Activated CD4-positive, alpha-beta T cell treated with anti-CD3 and anti-CD28 coated beads, Interleukin-2, amount 50 U/mL, for 24 hours (primary cell): ENCODE data around the gene DEDD2.
"Not testable (repeated sequence)": the region's sequence is repeated elsewhere in the genome, so short reads cannot be mapped to it uniquely, and the experiment has no call there.

Experiments
- DNase-seq, 2 donors: peaks; one replicate each; pipeline ENCODE4 v3.0.0-alpha.2; 2020; ENCODE audit warnings: low read depth in 1 of 2, low spot score in 1 of 2

Gene DEDD2, protein sequence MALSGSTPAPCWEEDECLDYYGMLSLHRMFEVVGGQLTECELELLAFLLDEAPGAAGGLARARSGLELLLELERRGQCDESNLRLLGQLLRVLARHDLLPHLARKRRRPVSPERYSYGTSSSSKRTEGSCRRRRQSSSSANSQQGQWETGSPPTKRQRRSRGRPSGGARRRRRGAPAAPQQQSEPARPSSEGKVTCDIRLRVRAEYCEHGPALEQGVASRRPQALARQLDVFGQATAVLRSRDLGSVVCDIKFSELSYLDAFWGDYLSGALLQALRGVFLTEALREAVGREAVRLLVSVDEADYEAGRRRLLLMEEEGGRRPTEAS

DNA sequence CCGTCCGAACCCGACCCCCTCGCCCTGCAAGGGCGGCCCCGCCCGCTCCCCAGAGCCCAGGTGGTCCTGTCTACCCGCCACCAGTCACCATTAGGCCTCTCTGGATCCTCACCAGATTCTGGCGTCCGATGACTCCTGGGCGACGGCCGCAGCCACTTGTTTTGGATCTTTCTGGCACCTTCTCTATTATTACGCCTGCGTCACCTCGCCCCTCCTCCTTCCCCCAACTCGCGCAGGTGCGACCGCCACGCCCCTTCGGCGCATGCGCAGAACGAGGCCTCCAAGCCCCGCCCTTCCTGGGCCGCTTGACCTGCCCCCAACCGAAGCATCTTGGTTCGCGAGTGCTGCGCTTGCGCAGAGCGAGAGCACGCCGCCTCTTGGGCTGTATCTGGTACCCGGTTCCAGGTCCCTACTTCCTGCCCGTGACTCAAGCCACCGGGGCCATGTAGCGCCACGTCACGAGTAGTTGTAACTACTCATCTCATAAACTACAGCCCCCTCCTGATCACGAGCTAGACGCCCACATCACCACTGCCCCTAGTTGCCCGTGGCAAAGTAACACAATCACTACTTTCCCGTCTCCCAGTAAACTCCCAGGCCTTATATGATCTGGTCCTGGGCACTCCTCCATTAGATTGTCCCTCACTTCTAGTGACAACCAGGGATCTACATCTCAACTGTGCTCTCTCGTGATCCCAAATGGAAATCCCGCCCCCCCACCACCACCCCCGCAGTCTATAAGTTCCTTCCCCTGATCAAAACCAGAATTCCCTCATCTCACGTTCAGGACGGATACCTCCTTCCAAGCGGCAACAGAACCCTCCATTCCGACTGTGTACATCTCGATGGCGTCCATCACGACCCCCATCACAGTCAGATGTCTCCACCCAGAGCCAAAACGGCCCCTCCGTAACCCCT is at the start of gene DEDD2:
Gene DEDD2, minus strand, starts transcription at position 158 of the 918 bp plus-strand sequence. CDS start 670 bp downstream, outside the sequence.
- peak; percentile 99 for DNase-seq

DNA sequence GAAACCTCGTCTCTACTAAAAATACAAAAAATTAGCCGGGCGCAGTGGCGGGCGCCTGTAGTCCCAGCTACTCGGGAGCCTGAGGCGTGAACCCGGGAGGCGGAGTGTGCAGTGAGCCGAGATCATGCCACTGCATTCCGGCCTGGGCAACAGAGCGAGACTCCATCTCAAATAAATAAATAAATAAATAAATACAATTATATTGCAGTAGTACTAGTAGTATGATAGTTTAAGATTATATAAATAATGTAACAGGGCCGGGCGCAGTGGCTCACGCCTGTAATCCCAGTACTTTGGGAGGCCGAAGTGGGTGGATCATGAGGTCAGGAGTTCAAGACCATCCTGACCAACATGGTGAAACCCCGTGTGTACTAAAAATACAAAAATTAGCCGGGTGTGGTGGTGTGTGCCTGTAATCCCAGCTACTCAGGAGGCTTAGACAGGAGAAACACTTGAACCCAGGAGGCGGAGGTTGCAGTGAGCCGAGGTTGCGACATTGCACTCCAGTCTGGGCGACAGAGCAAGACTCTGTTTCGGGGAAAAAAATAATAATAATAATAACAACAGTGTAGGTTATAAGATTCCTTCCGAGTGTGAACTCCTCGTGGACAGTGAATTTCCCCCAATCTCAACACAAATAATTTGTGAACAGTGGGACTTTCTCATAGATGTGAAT is 49.6 kb upstream of the DEDD2 start:
- DNase-seq, result not testable (repeated sequence)

DNA sequence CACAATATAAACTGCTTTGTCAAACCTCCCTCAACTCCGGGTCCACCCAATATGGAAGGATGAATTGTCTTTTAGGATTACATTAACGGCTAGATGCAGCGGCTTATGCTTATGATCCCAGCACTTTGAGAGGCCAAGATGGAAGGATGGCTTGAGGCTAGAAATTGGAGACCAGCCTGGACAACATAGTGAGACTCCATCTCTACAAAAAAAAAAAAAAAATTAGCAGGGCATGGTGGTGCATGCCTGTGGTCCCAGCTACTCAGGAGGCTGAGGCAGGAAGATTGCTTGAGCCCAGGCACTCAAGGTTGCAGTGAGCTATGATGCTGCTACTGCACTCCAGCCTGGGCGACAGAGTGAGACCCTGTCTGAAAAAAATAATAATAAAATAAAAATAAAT is 48.6 kb upstream of the DEDD2 start:
- not testable (repeated sequence) for DNase-seq

- DNase-seq, result no peak
These were observed 44.3 kb upstream of the DEDD2 start for GRCh38 chr19:42261763-42262162.

DNA sequence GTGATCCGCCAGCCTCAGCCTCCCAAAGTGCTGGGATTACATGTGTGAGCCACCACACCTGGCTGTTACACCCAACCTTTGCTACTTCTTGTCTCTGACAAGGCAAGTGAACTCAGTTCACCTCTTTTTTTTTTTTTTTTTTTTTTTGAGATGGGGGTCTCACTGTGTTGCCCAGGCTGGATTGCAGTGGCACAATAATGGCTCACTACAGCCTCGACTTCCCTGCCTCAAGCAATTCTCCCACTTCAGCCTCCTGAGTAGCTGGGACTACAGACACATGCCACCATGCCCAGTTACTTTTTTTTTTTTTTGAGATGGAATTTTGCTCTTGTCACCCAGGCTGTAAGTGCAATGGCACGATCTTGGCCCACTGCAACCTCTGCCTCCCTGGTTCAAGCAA is 40.4 kb upstream of the DEDD2 start:
- DNase-seq, result not testable (repeated sequence)

- DNase-seq, result no peak
These were observed 38.6 kb upstream of the DEDD2 start for GRCh38 chr19:42255766-42256745.

- DNase-seq, result peak; percentile 86 to 95
These were observed 37.6 kb upstream of the DEDD2 start, which contains the start of gene ERF for GRCh38 chr19:42254850-42255765. TSS of gene ERF (minus strand) at chr19:42255128. CDS start at chr19:42254999, 129 bp downstream.

DNA sequence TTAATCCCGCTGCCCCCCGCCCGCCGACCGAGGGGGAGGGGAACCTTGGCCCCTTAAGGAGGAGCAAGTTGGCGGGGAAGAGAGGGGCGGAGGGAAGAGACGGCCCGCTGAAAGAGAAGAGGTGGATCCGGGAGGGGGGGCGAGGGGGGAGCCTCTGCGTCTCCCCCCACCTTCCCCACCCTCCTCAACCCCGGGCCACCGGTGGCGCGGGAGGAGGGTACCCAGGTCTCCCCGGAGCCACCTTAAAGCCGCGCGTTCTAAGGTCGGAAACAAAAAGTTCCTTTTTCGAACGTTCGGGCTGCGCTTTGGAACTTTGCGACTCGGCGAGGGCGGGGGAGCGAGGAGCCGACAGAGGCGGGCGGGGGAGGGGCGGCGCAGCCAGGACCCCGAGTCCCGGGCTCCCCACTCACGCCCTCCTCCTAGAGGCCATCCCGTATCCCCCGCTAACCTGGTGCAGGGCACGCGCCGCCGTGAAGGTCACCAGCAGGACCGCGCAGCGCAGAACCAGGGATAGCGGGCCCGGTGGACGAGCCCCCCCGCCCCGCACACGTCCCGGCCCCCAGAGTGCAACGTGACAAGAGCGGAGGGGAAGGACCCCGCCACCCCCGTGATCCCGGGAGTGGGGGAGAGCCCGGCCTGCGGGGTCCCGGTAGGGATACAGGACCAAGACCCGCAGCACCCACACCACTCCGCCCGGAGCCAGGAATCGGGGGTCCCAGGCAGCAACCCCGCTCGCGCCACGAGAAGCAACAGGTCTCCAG is 36.8 kb upstream of the DEDD2 start:
- DNase-seq, result peak; percentile 52 to 71

DNA sequence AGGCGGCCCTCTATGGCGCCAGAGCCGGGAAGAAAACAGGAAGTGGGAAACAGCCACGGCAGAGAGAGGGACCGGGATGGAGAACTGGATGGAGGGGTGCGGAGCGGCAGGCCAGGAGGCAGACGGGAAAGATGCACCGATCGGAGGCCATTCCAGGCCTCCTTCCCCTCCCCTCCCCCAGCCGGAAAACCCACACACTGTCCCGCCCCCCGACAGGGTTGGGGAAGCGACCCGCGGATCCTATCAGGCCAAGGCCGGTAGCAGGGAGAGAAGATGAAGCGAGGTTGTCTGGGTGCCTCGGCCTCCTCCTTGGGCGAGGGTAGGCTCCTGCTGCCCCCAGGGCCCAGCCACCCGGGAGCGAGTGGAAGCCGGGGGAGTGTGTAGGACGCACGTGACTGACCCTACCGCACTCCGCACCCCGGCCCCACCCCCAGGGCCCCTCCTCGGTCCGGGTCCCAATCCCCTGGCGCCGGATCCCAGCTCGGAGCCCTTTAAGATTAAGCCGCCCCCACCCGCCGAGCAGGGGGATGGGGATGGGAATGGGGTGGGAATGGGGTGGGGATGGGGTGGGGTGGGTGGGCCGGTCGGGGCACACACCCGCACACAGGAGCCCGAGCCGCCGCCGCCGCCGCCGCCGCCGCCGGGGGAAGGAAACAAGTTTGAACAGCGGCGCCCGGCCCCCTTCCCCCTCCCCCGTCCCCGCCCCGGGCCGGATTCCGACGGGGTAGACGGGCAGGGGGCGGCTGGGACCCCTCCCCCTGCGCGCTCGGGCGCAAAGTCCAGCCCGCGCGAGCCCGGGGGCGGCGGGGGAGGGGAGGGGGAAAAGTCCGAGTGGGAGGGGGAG is 36.0 kb upstream of the DEDD2 start:
- no peak for DNase-seq

GRCh38 chr19:42252365-42253244 is 35.1 kb upstream of the DEDD2 start:
- no peak for DNase-seq

GRCh38 chr19:42251572-42252358 is 34.3 kb upstream of the DEDD2 start:
- no peak for DNase-seq

DNA sequence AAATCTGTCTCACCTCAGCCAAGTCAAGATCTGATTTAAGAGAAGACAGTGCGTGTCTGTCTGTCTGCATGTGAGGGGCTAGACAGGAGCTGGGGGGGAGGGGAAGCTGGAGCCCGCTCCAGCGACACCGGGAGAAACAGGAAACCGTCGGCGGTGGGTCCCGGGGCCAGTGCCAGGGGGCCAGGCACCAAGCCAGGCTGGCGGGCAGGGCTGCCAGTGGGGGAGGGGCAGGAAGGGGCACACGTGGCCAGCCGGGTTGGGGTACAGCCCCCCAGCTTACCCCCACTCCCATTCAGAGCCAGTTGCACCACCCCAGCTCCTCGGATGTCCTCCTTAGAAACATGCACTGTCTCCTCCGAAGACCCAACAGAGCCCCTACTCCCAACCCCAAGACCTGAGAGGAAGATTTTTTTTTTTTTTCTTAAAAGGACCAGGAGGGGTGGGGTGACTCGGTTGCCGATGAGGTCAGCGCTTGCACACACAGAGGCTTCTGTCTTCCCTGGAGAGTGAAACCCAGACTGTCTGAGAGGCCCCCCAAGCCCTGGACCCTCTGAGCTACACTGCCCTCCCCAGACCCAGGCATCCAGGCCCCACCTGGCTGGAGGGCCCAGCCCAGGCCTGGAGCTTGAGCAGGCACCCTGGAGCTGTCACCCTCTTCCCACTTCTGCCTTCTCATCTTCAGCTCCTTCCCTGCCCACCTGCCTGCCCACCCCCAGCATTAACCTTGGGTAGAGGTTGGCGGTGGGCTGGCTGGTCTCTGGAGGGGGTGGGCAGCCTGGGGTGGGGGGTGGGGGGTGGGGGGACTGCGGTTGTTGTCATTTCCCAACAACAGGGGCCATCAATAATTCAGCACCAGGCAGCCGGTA is 33.4 kb upstream of the DEDD2 start:
- DNase-seq, result no peak

- no peak for DNase-seq
These were observed 32.7 kb upstream of the DEDD2 start for GRCh38 chr19:42250183-42250665.

DNA sequence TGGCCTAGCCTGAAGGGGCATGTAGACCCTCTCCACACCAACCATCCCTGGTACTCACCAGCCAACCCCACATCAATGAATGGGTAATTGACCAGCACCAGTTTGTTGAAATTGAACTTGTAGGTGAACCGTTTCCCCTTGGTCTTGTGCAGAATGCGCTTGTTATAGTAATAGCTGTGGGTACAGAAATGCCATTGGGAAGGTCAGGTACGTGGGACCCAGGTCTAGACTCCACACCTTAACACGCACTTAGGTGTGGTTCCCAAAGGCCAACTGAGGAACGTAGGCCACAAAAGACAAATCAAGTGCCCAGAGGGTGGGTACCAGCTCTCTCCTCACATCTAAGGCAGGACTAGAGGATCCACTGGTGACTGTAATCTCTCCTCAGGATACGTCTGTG is 32.3 kb upstream of the DEDD2 start:
- DNase-seq, result no peak
